Uterus (tissue), 4 donors: ENCODE measurements around the gene RBM4B. TPM values are rescaled to one million over a fixed set of nuclear protein-coding genes. Genes with fewer than 3 reads are reported as not detected.
"Not testable (repeated sequence)": the region's sequence is repeated elsewhere in the genome, so short reads cannot be mapped to it uniquely, and the experiment has no call there.

ENCODE experiments used
- DNase-seq, 2 donors: peaks; one replicate each; pipeline ENCODE4 v3.0.0-alpha.2; 2019 to 2020
- H3K27ac ChIP-seq, 2 donors: fragments of 200-600 bp; sonication (generic); 1 replicate in 1 of 2; 2 replicates in 1 of 2; pipeline ENCODE4 v1.5.1; 2016 to 2018
- H3K27me3 ChIP-seq, 2 donors: fragments of 200-600 bp; sonication (generic); one replicate each; pipeline ENCODE4 v1.5.1; 2018 to 2019; ENCODE audit warnings: control low read depth in 1 of 2
- H3K36me3 ChIP-seq, 2 donors: fragments of 200-600 bp; sonication (generic); one replicate each; pipeline ENCODE4 v1.5.1; 2019; ENCODE audit warnings: control low read depth in 1 of 2
- H3K4me1 ChIP-seq, 2 donors: fragments of 200-600 bp; sonication (generic); one replicate each; pipeline ENCODE4 v1.5.1; 2018 to 2019; ENCODE audit warnings: control low read depth in 1 of 2
- H3K4me3 ChIP-seq, 2 donors: fragments of 200-600 bp; sonication (generic); 1 replicate in 1 of 2; 2 replicates in 1 of 2; pipeline ENCODE4 v1.5.1; 2018 to 2019; ENCODE audit warnings: mild to moderate bottlenecking in 1 of 2
- H3K9me3 ChIP-seq, 2 donors: fragments of 200-600 bp; sonication (generic); one replicate each; pipeline ENCODE4 v1.5.1; 2019; ENCODE audit warnings: control low read depth in 1 of 2
- POLR2A ChIP-seq, 2 donors: fragments of 450-650 bp; IDR thresholded peaks; one replicate each; pipeline ENCODE4 v1.6.1; 2016; ENCODE audit warnings: antibody characterized with exemption in 2 of 2, mild to moderate bottlenecking in 1 of 2, moderate library complexity in 1 of 2
- intact Hi-C: fragments of 100-400 bp; cut with DNase I; formaldehyde crosslinking; loops from one replicate; pipeline ENCODE4 v1.15.1; 2023; ENCODE audit warnings: low total_unique reads
- total RNA-seq, 4 donors: library from RNA; depleted of rRNA in 3 of 4; stranded (reverse); fragments of >200 nt in 3 of 4; gene quantifications; one replicate each; pipeline versions ENCODE4 v1.1.0 to v1.2.4, GENCODE V29; 2014 to 2023
- TF ChIP-seq, protein P1 (sequence below), 4 experiments: fragments of 200-600 bp in 2 of 4; fragments of 450-650 bp in 2 of 4; sonication (generic) in 2 of 4; IDR thresholded peaks; one replicate each; pipeline ENCODE4 v1.5.1; 2016 to 2019; ENCODE audit warnings: antibody characterized with exemption in 4 of 4, mild to moderate bottlenecking in 2 of 4, moderate library complexity in 1 of 4
- donor health status: DM: yes; HTN: yes; CAD: no.

The RBM4B gene
- total RNA-seq, 4 donors from 2014 or later: 5.0 to 60.3 (median 20.1) TPM

DNA sequence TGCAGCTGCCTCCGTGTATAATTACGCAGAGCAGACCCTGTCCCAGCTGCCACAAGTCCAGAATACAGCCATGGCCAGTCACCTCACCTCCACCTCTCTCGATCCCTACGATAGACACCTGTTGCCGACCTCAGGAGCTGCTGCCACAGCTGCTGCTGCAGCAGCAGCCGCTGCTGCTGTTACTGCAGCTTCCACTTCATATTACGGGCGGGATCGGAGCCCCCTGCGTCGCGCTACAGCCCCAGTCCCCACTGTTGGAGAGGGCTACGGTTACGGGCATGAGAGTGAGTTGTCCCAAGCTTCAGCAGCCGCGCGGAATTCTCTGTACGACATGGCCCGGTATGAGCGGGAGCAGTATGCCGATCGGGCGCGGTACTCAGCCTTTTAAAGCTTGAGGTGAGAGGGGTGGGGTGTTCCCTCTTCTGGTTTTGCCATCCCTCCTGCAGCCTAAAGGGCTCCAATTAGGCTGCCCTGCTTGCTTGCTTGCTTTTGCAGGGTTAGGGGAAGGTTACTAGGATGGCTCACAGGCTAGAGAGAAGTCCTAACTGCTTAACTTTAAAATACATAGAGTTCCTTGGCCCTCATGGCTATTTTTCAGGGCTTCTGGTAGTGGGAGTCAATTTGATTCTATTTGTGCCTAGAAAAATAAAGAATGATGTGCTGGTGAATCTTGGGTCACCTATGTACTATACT is 33.8 kb downstream of the RBM4B start:
- Histone ChIP-seq H3K4me1 (peaks cover 33 to 49% of the 10 kb centered on the region in 2 donors), H3K27me3 (no peaks in the 10 kb centered on the region), H3K27ac (no peak overlapping the region), H3K4me3 (no peak overlapping the region), H3K9me3 (no peaks in the 10 kb centered on the region), H3K36me3 (no peaks in the 10 kb centered on the region)
- intact Hi-C loops: no loop called here
- TF ChIP-seq POLR2A (IDR thresholded peaks at IDR 0.05): no peak
- TF ChIP-seq, protein P1, sequence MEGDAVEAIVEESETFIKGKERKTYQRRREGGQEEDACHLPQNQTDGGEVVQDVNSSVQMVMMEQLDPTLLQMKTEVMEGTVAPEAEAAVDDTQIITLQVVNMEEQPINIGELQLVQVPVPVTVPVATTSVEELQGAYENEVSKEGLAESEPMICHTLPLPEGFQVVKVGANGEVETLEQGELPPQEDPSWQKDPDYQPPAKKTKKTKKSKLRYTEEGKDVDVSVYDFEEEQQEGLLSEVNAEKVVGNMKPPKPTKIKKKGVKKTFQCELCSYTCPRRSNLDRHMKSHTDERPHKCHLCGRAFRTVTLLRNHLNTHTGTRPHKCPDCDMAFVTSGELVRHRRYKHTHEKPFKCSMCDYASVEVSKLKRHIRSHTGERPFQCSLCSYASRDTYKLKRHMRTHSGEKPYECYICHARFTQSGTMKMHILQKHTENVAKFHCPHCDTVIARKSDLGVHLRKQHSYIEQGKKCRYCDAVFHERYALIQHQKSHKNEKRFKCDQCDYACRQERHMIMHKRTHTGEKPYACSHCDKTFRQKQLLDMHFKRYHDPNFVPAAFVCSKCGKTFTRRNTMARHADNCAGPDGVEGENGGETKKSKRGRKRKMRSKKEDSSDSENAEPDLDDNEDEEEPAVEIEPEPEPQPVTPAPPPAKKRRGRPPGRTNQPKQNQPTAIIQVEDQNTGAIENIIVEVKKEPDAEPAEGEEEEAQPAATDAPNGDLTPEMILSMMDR (IDR thresholded peaks at IDR 0.05): no peak
- DNase-seq: no peak

DNA sequence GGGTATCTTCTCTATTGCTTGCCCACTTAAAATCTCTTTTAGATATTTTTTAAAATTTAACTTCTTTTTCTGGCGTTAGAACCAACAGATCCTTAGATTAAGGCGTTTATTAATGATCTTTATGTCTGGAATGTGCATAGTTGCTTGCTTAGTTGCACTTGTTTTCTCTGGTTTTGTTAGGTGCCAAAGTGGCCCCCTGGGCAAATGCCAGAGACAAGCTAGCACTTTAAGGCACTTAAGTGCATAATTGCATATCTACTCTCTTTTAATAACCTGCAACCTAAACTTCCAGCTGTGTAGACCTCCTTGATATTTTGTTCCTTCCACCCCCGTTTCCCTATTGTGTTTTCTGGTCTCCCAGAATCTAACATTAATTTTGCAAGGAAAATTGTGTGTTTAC is 35.9 kb downstream of the RBM4B start:
- TF ChIP-seq, protein P1 (IDR thresholded peaks at IDR 0.05): no peak
- TF ChIP-seq POLR2A (IDR thresholded peaks at IDR 0.05): no peak
- peak overlapping the region in 1 of 2 donors; percentile 8 for H3K4me3 ChIP-seq
- H3K4me1 ChIP-seq: peaks cover 33 to 57% of the 10 kb centered on the region in 2 donors
- no peaks in the 10 kb centered on the region for H3K9me3 ChIP-seq
- peak overlapping the region in 1 of 2 donors; percentile 20 for H3K27ac ChIP-seq
- no peaks in the 10 kb centered on the region for H3K27me3 ChIP-seq
- intact Hi-C loops: no loop called here
- DNase-seq: no peak
- no peaks in the 10 kb centered on the region for H3K36me3 ChIP-seq

DNA sequence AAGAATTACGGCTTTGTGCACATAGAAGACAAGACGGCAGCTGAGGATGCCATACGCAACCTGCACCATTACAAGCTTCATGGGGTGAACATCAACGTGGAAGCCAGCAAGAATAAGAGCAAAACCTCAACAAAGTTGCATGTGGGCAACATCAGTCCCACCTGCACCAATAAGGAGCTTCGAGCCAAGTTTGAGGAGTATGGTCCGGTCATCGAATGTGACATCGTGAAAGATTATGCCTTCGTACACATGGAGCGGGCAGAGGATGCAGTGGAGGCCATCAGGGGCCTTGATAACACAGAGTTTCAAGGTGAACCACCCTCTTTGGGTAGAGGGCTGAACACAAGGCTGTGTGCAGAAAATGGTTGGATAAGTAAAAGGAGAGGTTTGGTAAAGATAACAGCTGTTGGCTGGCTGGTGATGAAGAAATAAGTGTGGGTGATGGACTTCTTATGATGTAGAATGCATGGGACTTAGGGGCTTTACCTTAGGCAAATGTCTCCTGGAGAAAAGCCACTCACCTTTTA is 37.8 kb downstream of the RBM4B start:
- Histone ChIP-seq H3K4me3 (peak overlapping the region; percentile 81), H3K4me1 (peaks cover 33 to 51% of the 10 kb centered on the region in 2 donors), H3K27ac (peak overlapping the region in 1 of 2 donors; percentile 93)
- DNase-seq, H3K9me3 ChIP-seq, H3K36me3 ChIP-seq, H3K27me3 ChIP-seq, intact Hi-C loops: not testable (repeated sequence)

DNA sequence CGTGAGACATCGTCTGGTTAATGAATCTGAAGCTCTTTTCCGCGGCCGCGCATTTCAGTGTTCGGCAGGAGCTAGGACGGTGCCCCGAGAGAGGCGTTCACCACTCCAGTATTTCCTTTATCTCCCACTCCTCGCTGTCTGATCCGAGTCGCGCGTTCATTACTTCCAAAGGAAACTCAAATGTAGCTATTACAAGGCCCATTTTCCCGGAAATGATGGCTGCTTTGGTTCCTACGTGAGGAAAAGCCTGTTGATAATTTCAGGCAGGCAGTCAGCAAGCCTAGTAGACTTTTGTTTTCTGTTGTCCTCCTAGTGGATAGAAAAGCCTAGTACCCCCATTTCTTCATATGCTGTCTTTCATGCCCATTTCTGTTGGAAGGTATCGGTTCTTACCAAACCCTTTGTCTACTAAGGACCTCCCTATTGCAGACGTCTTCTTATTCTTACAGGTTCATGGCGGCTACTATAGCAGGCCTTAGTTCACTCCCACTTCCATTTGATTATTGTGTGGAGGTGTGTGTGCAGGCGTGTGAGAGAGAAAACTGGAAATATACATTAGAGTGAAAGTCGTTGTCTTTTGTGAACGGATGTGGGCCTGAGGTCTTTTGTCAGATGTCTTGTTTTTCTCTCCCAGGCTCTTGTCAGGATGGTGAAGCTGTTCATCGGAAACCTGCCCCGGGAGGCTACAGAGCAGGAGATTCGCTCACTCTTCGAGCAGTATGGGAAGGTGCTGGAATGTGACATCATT is 38.4 kb downstream of the RBM4B start:
- H3K27me3 ChIP-seq: no peaks in the 10 kb centered on the region
- intact Hi-C loops: no loop called here
- H3K27ac ChIP-seq: peak overlapping the region; percentile 85 to 93
- no peak for DNase-seq
- H3K4me3 ChIP-seq: peak overlapping the region; percentile 81
- H3K36me3 ChIP-seq: no peaks in the 10 kb centered on the region
- H3K4me1 ChIP-seq: peaks cover 33 to 50% of the 10 kb centered on the region in 2 donors
- no peak for TF ChIP-seq POLR2A (IDR thresholded peaks at IDR 0.05)
- TF ChIP-seq, protein P1 (IDR thresholded peaks at IDR 0.05): no peak
- no peaks in the 10 kb centered on the region for H3K9me3 ChIP-seq

DNA sequence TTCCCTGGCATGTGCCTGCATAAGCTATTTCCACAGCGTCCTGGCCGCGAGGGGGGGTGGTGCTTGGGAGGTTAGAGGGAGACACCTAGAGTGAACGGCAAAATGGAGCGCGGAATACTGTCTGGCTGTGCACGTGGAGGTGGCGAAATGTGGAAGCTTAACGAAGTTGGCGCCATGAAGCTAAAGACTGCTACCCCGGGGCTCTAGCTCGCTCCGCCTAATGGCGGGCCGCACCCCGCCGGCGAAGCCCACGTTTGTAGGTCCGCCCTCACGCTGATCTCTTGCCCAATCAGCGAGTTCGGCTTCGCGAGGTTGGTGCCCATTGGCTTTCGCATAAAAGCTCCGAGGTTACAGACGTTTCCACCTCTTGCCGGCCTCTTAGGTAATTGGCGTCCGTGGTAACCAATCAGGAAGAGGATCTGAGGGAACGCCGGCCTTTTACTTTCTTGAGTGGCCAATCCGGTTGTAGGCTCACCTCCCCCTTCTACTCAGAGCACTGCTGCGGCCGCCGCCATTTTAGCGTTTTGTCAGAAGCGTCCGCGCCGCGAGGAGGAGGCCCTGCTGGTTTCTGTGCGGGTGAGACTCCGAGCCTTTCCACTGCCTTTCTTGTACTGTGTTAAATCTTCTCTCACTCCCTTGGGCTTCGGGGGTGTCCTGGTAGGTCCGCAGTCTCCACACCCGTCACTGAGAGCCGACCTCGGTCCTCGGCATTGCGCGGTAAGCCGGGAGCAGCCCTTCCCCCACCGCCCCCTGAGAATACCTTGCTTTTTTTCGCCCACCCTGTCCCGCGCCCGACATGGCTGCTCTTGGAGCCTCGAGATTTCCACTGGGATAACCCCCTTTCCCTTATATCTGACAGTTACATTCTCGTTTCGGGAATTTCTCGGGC is 39.3 kb downstream of the RBM4B start, which contains the start of gene RBM4:
Gene RBM4 (plus strand): TSS at position 527 of the 889 bp plus-strand sequence. CDS start 1,009 bp downstream, outside the sequence.
- peak; percentile 90 to 94 for TF ChIP-seq POLR2A (IDR thresholded peaks at IDR 0.05)
- TF ChIP-seq, protein P1 (IDR thresholded peaks at IDR 0.05): peak in 1 of 4 experiments; percentile 1
- Histone ChIP-seq H3K4me1 (peaks cover 27 to 42% of the 10 kb centered on the region in 2 donors), H3K36me3 (no peaks in the 10 kb centered on the region), H3K9me3 (no peaks in the 10 kb centered on the region), H3K27ac (peak within 1 kb of the TSS; percentile 85 to 93), H3K27me3 (no peaks in the 10 kb centered on the region), H3K4me3 (peak within 1 kb of the TSS; percentile 81)
- intact Hi-C loops: no loop called here
- peak; percentile 97 to 99 for DNase-seq
